OCI-LY3 (cell line): ENCODE results near the gene PRADC1.

Experiments used
- CTCF ChIP-seq: fragments of 200-600, 300-600 bp; sonication (generic); IDR thresholded peaks from 2 replicates; pipeline ENCODE4 v1.5.1; 2014; ENCODE audit warnings: antibody characterized with exemption, low read length, low read depth
- EZH2phosphoT487 ChIP-seq: fragments of 200-600 bp; shearing (Covaris generic); IDR thresholded peaks from 2 replicates; pipeline ENCODE4 v1.6.1; 2018; ENCODE audit warnings: antibody characterized with exemption, mixed run types, low read depth

- no peak for TF ChIP-seq CTCF
- TF ChIP-seq EZH2phosphoT487 = no peak
These were observed 29.9 kb downstream of the PRADC1 start for GRCh38 chr2:73203055-73203681.
